ENCODE data around the gene TMCC3. TPM values are rescaled to one million over a fixed set of nuclear protein-coding genes. Genes with fewer than 3 reads are reported as not detected.
A peak's percentile ranks its signal among the peaks of the same experiment; 100 is the strongest.

The TMCC3 gene
- total RNA-seq, 2 donors from 2014 or later: 13.5 to 15.4 TPM

- Histone ChIP-seq H3K27ac (no peak overlapping the region), H3K27me3 (replicated peaks; ENCODE audit: insufficient read depth) (no peaks in the 10 kb centered on the region), H3K36me3 (no peaks in the 10 kb centered on the region), H3K4me1 (replicated peaks) (peaks cover 6% of the 10 kb centered on the region), H3K9me3 (no peaks in the 10 kb centered on the region), H3K4me3 (no peak overlapping the region)
- DNase-seq (ENCODE audit: low spot score): no peak
- TF ChIP-seq POLR2AphosphoS5 (IDR thresholded peaks at IDR 0.05) (no peak), POLR2A (IDR thresholded peaks at IDR 0.05) (no peak), CTCF (IDR thresholded peaks at IDR 0.05) (no peak)
- 87% methylated on average over 6 of the region's 6 CpGs for WGBS
- intact Hi-C loops (cut with DNase I): no loop called here
Observed at GRCh38 chr12:94678849-94679248, 28.5 kb upstream of the TMCC3 start.

- no peak for TF ChIP-seq POLR2A (IDR thresholded peaks at IDR 0.05)
- 57% methylated on average over 9 of the region's 9 CpGs for WGBS
- intact Hi-C loops (cut with DNase I): no loop called here
Observed at GRCh38 chr12:94678379-94678778, 28.0 kb upstream of the TMCC3 start.

DNA sequence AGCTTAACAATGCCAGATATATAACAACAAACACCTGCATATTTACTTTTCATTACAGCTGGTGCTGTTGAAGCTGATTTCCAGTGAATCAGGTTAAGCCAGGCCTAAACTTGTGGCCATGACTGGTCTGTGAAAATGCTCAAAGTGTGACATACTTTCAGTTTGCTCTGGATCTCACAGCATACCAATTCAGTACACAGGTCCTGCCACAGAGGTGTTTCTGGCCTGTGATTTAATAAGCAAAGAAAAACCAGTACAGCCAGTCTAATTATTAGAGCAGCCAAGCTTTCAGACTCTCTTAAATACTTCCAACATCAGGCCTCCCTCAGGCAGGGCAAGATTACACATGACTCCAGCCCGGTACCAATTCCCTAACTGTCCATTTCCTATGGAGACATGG, 27.4 kb upstream of the TMCC3 start:
- WGBS: 32% methylated on average over 1 of the region's 1 CpG
- Histone ChIP-seq H3K27ac (peak overlapping the region; percentile 7 to 11), H3K4me3 (no peak overlapping the region)

More at GRCh38 chr12:94678379-94678778, 28.0 kb upstream of the TMCC3 start:
- Histone ChIP-seq H3K4me1 (replicated peaks) (peaks cover 6% of the 10 kb centered on the region), H3K27ac (peak overlapping the region; percentile 7 to 11), H3K36me3 (no peaks in the 10 kb centered on the region), H3K9me3 (no peaks in the 10 kb centered on the region), H3K4me3 (no peak overlapping the region), H3K27me3 (replicated peaks; ENCODE audit: insufficient read depth) (no peaks in the 10 kb centered on the region)
- no peak for DNase-seq (ENCODE audit: low spot score)

GRCh38 chr12:94676922-94677321, 26.6 kb upstream of the TMCC3 start:
- Histone ChIP-seq H3K9me3 (no peaks in the 10 kb centered on the region), H3K4me1 (replicated peaks) (peaks cover 6% of the 10 kb centered on the region), H3K27me3 (replicated peaks; ENCODE audit: insufficient read depth) (no peaks in the 10 kb centered on the region), H3K27ac (no peak overlapping the region), H3K36me3 (no peaks in the 10 kb centered on the region), H3K4me3 (no peak overlapping the region)
- TF ChIP-seq POLR2A (IDR thresholded peaks at IDR 0.05) (no peak), CTCF (IDR thresholded peaks at IDR 0.05) (no peak), POLR2AphosphoS5 (IDR thresholded peaks at IDR 0.05) (no peak)
- 96% methylated on average over 2 of the region's 2 CpGs for whole genome bisulfite sequencing
- DNase-seq (ENCODE audit: low spot score): no peak
- intact Hi-C loops (cut with DNase I): no loop called here

More for the DNA sequence above, 27.4 kb upstream of the TMCC3 start:
- H3K4me1 ChIP-seq (replicated peaks): peaks cover 6% of the 10 kb centered on the region
- no peaks in the 10 kb centered on the region for H3K27me3 ChIP-seq (replicated peaks; ENCODE audit: insufficient read depth)
- DNase-seq (ENCODE audit: low spot score): peak; percentile 77
- TF ChIP-seq CTCF (IDR thresholded peaks at IDR 0.05) (peak in 1 of 4 experiments; percentile 20), POLR2AphosphoS5 (IDR thresholded peaks at IDR 0.05) (peak; percentile 88), POLR2A (IDR thresholded peaks at IDR 0.05) (no peak)
- intact Hi-C loops (cut with DNase I): no loop called here
- H3K9me3 ChIP-seq: no peaks in the 10 kb centered on the region
- H3K36me3 ChIP-seq: no peaks in the 10 kb centered on the region

DNA sequence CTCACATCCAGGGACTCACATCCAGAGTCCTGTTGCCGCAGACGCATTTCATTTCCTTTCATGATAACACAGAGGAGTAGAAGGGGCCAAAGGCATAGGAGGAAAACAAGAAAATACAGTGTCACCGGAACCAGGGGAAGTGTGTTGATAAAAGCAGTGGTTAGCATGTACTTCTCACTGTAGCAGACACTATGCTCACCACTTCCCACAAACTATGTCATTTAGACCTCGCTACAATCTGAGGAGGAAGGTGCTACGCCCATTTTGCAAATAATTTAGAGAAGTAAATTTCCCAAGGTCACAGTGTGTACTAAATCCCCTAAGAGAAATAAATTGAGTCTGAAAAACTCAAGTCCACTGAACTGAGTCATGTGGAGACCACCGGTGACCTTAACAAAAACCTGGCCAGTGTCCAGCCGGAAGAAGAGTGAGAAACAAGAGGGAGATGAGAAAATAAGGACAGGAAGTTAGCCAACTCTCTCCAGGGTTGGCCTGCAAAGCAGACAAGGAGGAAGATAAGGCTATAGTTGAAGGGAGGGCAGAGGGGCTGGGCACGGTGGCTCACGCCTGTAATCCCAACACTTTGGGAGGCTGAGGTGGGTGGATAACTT, 25.8 kb upstream of the TMCC3 start:
- Histone ChIP-seq H3K27me3 (replicated peaks; ENCODE audit: insufficient read depth) (no peaks in the 10 kb centered on the region), H3K9me3 (no peaks in the 10 kb centered on the region), H3K27ac (no peak overlapping the region), H3K4me1 (replicated peaks) (peaks cover 6% of the 10 kb centered on the region), H3K4me3 (no peak overlapping the region), H3K36me3 (no peaks in the 10 kb centered on the region)
- TF ChIP-seq CTCF (IDR thresholded peaks at IDR 0.05): no peak
- peak; percentile 15 for TF ChIP-seq POLR2AphosphoS5 (IDR thresholded peaks at IDR 0.05)
- TF ChIP-seq POLR2A (IDR thresholded peaks at IDR 0.05): no peak
- intact Hi-C loops (cut with DNase I): no loop called here
- DNase-seq (ENCODE audit: low spot score): no peak
- 78% methylated on average over 9 of the region's 9 CpGs for WGBS

Data from prostate gland (tissue), 2 donors.